Activated CD4-positive, alpha-beta T cell treated with anti-CD3 and anti-CD28 coated beads, Interleukin-2, amount 50 U/mL, for 1 hour (primary cell): Measurements from ENCODE around the gene HRAS.

Experiments
- DNase-seq: peaks from one replicate; pipeline ENCODE4 v3.0.0-alpha.2; 2020

Gene HRAS

GRCh38 chr11:567011-567628 lies 31.7 kb upstream of the HRAS start:
- DNase-seq: no peak

GRCh38 chr11:565921-566509 lies 30.6 kb upstream of the HRAS start:
- no peak for DNase-seq

- DNase-seq: no peak
Observed at GRCh38 chr11:563812-564578, 28.6 kb upstream of the HRAS start.

DNA sequence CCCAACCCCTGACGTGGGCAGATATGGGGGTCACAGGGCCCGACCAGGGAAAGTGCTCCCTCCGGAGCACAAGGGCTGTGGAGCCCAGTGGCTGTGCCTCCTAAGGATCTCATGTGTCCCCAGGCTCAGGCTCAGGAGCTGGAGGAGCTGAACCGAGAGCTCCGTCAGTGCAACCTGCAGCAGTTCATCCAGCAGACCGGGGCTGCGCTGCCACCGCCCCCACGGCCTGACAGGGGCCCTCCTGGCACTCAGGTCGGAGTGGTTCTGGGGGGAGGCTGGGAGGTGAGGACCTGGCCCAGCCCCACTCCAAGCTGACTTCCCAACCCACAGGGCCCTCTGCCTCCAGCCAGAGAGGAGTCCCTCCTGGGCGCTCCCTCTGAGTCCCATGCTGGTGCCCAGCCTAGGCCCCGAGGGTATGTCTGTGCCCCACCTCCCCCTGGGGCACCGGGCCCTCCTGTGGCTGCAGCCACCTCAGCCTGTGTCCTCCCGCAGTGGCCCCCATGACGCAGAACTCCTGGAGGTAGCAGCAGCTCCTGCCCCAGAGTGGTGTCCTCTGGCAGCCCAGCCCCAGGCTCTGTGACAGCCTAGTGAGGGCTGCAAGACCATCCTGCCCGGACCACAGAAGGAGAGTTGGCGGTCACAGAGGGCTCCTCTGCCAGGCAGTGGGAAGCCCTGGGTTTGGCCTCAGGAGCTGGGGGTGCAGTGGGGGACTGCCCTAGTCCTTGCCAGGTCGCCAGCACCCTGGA lies 27.9 kb upstream of the HRAS start:
- no peak for DNase-seq

DNA sequence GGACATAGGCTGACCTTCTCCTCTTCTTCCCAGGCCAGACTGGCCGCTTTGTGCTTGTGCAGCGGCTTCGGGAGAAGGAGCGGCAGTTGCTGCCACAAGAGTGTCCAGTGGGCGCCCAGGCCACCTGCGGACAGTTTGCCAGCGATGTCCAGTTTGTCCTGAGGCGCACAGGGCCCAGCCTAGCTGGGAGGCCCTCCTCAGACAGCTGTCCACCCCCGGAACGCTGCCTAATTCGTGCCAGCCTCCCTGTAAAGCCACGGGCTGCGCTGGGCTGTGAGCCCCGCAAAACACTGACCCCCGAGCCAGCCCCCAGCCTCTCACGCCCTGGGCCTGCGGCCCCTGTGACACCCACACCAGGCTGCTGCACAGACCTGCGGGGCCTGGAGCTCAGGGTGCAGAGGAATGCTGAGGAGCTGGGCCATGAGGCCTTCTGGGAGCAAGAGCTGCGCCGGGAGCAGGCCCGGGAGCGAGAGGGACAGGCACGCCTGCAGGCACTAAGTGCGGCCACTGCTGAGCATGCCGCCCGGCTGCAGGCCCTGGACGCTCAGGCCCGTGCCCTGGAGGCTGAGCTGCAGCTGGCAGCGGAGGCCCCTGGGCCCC lies 26.8 kb upstream of the HRAS start:
- DNase-seq: no peak

GRCh38 chr11:561148-562003 lies 26.0 kb upstream of the HRAS start:
- DNase-seq: no peak

DNA sequence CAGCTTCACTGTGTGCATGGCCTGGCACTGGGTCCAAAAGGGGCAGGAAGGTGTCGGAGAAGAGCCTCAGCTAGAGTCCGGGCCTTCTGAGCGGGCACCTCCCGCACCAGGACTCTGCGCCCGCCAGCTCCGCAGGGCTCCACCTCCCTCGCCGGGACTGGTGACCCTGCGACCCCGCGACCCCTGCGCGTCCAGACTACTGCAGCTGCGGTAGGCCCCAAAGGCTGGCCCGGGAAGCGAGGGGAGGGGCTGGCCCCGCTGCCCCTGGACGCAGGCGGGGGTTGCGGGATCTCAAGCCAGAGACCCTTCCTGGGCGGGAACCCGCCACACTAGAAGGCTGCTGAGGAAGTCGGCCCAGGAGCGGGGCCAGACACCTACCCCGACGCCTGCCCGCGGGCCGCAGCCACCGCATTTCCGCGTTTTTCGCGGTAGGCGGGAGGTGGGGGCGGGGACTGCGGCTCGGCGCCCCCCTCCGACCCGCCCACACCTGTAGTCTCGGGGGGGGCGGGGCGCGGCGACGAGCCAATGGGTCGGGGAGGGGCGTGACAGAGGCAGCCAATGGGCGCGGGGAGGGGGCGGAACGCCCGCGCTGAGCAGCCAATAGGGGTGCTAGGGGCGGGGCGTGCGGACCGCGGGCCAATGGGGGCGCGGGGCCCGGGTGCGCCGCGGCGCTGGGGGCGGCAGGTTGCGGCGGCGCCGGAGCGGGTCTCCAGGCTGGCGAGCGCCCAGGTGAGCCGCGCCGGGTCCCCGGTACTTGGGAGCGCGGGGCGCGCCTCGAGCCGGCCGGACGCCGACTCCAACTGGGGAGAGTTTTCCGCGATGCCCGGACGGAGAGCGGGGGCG lies 25.1 kb upstream of the HRAS start, which contains the start of the genes LMNTD2 and RASSF7:
TSS of gene LMNTD2 (minus strand) at position 434 of the 843 bp plus-strand sequence. CDS start at position 412, 22 bp downstream.
TSS of gene RASSF7 (plus strand) at position 666 of the 843 bp plus-strand sequence. CDS start 799 bp downstream, outside the sequence.
- peak; percentile 97 for DNase-seq

DNA sequence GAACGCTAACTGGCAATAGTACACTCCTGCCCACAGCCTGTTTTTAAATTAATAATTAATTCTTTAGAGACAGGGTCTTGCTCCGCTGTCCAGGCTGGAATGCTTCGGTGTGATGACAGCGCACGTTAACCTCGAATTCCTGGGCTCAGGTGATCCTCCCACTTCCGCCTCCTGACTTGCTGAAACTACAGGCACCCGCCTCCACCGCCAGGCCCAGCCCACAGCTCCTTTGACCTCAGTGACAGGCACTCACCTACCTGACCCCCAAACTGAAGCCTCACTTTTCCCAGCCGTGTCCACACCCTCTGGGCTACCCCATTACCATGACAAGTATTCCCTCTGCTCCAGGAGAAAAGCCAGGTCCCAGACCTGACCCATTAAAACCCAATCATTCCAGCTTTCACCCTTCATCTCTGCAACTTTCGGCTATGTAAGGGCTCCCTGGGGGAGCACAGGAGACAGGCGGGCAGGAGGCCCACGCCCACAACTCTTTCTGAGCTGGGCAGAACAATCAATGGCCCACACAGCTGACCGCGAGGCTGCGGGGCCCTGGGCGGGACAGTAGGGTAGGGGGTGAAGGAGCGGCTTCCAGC lies 24.4 kb upstream of the HRAS start:
- no peak for DNase-seq

GRCh38 chr11:559020-559620 lies 23.7 kb upstream of the HRAS start:
- DNase-seq: no peak

GRCh38 chr11:558503-558902 lies 23.1 kb upstream of the HRAS start:
- no peak for DNase-seq

DNA sequence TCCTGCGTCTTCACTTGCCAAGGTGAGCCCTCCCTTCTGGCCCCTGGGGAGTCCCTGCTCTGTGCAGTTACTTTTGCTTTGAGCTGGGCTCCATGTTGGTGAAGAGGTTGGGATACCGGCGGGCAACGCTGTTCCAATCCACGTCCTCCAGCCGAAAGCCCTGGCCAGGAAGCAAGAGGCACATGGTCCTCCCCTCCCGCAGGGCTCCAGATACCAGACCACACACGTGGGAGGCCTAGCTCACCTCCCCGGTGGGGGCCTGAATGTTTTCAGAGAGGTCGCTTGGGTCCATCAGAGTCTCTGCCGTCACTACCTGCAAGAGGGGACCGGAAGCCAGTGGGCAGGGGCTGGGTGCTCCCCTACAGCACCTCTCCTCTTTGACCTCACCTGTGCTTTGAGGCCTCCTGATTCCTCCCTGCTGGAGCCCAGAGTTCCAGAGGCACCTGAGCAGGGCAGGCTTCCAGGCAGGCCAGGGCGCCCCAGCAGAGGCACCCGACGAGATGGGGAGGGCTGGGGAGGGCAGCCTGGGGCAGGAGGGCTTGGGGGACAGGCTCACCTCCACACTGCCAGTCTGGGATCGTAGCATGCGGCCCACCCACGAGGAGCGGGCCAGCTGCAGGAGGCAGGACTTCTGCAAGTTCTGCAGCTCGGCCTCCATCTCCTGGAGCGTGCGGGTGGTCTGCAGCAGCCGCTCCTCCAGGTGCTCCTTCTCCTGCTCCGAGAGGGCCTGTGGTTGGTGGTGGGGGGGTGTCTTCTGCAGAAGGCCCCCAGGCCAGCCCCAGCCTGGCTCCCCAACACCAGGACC lies 22.2 kb upstream of the HRAS start:
- no peak for DNase-seq

DNA sequence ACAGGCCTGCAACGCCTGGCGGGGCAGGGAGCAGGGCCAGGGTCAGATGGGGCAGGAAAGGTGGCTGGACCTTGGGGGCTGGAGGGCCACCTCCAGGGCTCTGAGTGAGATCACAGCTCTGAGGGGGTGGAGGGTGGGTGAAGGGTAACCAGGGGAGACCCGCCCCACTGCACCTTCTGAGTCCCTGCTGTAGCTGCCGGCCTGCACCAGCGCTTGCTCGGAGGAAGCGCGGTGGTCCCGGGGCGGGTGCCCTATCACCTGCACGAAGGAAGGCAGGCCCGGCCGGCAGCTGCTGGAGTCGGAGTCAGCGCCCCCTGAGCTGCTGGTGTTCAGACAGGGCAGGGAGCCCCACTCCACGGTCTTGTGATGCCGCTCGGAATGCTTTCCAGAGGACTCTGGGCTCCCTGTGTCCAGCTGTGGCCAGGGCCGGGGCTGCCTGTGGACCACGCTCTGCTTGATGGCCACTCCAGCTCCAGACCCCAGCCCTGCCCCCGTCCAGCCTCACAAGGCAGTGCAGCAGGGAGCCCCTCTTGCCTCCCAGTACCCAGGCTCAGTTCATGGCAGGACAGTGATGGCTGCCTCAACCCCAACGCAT lies 21.4 kb upstream of the HRAS start:
- DNase-seq: no peak

- DNase-seq: no peak
Observed at GRCh38 chr11:555780-556661, 20.6 kb upstream of the HRAS start.

DNA sequence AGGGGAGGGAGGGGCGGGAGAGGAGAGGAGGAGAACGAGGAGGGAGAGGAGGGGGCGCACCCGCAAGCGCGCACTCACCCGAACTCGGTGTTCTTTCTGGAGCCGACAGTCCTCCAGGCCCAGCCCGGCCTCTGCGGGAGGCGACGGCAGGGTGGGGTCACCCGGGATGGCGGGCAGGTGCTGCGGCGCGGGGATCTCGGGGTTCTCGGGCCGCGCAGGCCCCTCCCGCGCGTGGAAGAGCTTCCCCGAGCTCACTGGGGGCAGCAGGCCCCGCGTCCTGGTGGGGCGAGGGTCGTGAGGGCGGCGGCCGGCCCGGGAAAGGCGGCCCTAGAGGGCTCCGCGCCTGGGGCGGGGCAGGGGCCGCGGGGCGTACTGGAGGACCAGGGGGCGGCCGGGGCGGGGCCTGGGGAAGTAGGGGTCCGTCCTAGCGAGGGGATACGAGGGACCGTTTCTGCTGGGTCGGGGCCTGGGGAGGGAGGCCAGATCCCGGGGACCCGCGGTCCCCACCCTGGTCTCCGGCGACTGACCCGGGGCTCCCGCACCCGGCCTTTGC lies 19.9 kb upstream of the HRAS start:
- no peak for DNase-seq

- DNase-seq: peak; percentile 75
Observed at GRCh38 chr11:554428-555226, 19.3 kb upstream of the HRAS start.

GRCh38 chr11:553988-554340 lies 18.6 kb upstream of the HRAS start:
- no peak for DNase-seq
